HG02623 (cell line): ENCODE data around the gene XRCC2.

Experiments used
- ATAC-seq: cut with Tn5 transposase; IDR thresholded peaks from one replicate; pipeline ENCODE4 v1.9.1; 2021; ENCODE audit warnings: moderate library complexity; ENCODE audit not compliant: unreplicated experiment

XRCC2 gene

DNA sequence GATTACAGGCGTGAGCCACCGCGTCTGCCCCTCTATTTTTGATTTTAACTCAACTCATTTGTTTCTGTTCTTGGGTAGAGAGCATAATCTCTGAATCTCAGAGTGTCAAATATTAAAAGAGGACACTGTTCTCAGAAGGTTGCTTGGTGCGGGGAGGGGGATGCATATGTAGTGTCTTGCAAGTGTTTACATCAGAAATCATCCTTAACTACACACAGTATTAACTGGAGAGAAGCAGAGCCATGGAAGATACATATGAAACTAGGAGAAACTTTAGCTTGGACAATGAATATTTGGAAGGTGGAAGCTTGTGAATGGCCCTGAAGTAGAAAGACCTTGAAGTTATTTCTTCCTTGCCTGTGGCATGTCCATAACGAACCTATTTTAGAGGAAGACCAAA, 57.5 kb downstream of the XRCC2 start:
- ATAC-seq: no peak

DNA sequence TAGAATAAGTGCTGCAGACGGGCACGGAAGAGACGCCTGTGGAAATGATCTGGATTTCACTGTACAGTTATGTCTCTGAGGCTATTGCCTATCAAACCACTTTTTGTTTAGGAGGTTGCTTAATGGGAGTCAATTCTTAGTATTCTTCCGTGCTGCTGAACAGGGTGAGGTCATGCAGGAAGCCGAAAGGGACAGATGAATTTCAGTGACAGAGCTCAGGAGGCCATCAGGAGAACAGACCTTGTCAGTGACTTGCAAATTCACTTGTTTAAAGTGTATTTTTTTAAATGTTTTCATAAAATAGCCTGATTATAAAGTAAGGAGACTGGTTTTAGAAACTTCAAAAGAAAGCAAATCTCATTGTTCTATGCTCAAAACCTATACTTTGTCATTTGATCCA, 58.9 kb downstream of the XRCC2 start:
- no peak for ATAC-seq

DNA sequence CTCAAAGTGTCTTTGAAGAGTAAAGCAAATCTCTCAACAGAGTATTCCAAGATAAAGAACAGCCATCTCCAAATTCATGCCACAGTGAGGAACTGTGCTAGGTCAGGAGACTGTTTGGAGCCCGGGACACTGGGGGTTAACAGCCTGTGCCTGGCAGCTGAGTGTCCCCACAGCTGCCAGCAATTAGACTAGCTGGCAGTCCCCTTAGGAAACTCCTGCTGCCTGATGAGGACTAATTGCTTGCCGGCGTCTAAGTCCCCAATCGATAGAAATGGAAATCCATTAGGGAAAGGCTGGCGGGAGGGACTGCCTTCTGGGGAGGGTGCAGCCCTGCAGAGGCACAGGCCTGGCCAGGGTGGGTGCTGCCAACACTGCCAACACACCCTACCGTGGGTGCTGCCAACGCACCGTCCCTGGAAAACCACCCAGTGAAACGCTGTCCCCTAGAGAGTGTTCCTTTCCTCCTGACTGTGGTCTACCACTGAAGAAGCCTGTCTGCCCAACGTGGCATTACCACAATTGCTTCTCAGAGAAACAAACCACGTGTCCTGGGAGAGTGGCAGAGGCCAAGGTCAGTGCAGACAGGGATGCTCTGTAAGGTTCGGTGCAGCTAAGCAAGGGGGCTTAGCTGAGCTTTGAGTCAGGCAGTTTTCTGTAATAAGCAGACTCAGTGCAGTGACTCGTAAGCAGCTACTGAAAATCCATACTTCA, 60.8 kb downstream of the XRCC2 start:
- no peak for ATAC-seq

DNA sequence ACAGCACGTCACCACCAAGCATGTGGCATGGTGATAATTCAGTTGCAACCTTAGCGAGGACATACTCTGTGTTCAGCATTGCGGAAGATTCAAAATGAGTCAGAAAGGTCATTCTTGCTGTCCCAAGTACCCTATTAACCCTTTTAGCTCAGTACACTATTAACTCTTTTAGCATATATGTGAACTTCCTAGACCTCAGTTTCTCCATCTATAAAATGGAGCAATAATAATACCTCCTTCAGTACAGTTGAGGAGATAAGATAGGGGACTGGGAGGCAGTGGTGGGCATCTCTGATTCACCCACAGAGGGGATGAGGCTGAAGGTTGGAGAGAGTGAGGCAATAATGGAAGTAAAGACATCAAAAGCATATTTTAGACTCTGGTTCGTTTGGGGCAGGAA, 67.3 kb downstream of the XRCC2 start:
- ATAC-seq: no peak

DNA sequence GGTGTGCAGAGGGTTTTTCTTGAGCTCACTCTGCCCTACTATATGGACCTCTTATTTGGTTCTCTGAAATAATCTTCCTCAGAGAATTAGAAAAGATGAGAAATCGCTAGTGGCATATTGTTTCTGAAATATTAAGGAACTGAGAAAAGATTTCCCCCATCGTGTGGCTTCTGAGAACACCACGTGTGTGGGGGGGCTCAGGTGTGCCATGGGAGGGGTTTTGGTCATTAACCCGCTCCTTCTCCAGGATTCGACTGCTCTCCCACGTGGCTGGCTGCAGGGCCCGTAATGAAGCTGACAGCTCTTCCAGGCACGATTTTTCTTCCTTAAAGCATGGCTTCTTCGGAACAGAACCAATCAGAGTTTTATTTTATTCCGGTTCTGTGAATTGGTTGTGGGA, 67.7 kb downstream of the XRCC2 start:
- no peak for ATAC-seq

DNA sequence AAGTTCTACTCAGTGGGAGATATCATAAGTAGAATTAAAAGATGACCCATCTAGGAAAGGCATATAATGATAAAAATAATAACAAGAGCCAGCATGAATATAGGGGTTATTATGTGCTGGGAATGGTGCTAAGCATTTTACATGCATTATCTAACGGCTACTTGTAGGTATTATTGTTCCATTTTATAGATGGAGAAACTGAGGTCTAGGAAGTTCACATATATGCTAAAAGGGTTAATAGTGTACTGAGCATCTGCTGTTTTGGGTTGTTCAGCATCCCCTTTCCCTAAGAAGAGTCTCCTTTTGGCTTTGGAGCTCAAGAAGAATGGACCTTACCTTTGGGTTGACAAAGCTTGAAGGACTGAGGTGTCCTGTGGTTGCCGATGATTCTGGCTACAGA, 68.9 kb downstream of the XRCC2 start:
- ATAC-seq: no peak

DNA sequence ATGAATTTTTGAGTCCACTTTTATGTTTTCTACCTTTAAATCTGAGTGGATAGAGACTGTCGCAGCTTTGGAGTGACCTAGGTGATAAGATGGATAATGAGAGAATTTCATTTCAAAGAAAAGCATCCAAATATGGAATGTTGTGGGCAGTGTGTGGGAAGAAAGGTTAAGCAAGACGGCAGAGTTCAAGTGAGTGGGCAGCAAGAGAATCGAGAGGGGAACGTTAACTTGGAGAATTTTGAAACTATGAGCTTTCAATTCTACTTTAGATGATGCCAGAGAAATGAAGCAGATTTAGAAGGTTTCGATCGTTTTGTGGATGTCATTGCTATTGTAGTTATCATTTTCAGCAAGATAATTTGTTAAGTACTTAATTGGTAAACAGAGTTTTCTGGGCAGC, 73.0 kb downstream of the XRCC2 start:
- ATAC-seq: no peak

DNA sequence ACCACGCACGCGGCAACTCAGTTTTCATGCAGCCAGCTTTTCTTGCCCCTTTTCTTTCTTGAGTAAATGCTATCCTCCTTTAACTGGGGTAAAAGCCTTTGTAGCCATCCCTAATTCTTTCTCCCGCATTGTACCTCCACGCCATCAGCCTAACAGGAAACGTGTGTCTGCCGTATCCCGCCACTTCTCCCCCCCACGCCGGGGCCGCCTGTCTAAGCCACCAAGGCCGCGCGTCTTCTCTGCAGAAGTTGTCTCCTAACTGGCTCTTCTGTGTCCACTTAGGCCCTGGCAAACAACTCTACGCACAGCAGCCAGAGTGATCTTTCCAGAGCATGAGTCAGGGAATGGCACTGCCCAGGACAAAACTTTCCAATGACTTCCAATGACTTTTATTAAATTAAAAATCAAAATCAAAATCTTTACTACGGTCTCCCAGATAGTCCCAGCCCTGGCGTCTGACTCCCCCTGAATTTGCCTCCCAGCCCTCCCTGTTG, 74.6 kb downstream of the XRCC2 start:
- ATAC-seq: no peak

DNA sequence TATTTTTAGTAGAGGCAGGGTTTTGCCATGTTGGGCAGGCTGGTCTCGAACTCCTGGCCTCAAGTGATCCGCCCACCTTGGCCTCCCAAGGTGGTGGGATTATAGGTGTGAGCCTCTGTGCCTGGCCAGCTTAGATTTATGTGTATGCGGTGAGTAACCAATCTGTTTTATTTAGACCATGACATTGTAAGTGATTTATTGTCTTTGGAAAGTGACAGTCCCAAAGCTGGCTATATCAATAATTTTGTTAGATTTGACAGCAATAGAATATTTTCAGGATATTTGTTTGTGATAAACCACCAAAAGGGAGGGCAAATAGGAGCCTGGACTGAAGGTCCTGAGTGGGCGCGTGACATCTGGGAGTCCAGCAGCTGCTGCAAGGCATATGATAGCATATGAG, 75.7 kb downstream of the XRCC2 start:
- ATAC-seq: no peak

DNA sequence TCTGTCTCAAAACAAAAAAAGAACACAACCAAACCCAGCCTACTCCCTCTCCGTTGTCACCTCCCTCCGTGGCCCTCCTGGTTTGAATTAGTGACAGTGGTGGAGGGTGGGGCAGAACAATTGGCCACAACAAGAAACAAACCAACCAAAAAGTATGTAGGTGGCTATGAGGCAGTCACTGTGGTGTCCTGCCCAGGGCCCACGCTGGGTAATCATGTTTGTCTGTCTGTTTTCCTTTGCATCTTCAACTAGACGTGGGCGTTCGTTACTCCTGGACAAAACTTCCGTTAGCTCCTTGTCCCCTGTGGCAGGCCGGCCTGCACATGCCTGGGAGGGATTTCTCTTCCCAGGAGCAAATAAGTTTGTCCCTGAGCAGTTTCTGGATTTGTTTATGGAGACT, 78.4 kb downstream of the XRCC2 start:
- no peak for ATAC-seq

DNA sequence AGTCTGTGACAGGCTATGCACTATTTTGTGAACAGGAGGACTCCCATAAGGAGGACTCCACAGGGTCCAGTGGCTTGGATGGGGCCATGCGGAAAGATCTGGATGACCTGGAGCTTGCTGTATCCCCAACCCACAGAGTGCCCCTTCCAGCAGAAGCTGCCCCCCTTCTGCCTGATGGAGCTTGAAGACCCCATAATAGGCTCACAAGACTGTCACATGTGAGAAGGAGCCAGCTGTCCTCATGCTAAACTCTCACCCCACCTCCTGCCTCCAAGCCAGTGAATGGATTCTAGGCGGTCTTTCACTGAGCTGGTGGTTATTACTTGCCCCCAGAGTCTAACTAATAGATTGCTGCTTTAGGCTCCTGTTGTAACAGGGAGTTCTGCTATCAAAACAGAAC, 79.1 kb downstream of the XRCC2 start:
- no peak for ATAC-seq
